Stimulated activated CD8-positive, alpha-beta memory T cell treated with anti-CD3 and anti-CD28 coated beads, Interleukin-12 subunit alpha, Interleukin-12 subunit beta, amount 100 ng/mL, for 1 hour (primary cell): ENCODE data around the gene CISH.

Experiments used
- DNase-seq: peaks from one replicate; pipeline ENCODE4 v3.0.0-alpha.2; 2020; ENCODE audit warnings: low read depth

CISH gene

GRCh38 chr3:50571486-50571885 lies 40.1 kb downstream of the CISH start:
- DNase-seq, result no peak

- no peak for DNase-seq
These were observed 40.9 kb downstream of the CISH start for GRCh38 chr3:50570508-50571279.

- DNase-seq, result peak; percentile 90
These were observed 42.4 kb downstream of the CISH start, which contains the start of gene HEMK1 for GRCh38 chr3:50568947-50569749. Gene HEMK1 (plus strand): TSS chr3:50569522. CDS start chr3:50571105, 1,583 bp downstream.

- peak; percentile 90 for DNase-seq
These were observed 44.0 kb downstream of the CISH start, which contains the start of gene C3orf18 for GRCh38 chr3:50567386-50568167. Gene C3orf18 (minus strand): TSS chr3:50567747. CDS start chr3:50565699, 2,048 bp downstream.

- DNase-seq, result no peak
These were observed 44.6 kb downstream of the CISH start for GRCh38 chr3:50567011-50567385.

- no peak for DNase-seq
These were observed 47.3 kb downstream of the CISH start for GRCh38 chr3:50564321-50564720.

GRCh38 chr3:50563867-50564266 lies 47.7 kb downstream of the CISH start:
- DNase-seq, result no peak

GRCh38 chr3:50562861-50563260 lies 48.7 kb downstream of the CISH start:
- DNase-seq, result no peak

GRCh38 chr3:50559702-50560101 lies 51.9 kb downstream of the CISH start:
- no peak for DNase-seq

- no peak for DNase-seq
These were observed 53.7 kb downstream of the CISH start for GRCh38 chr3:50557915-50558314.

- no peak for DNase-seq
These were observed 54.5 kb downstream of the CISH start for GRCh38 chr3:50557106-50557505.
